Caki2 (cell line): Measurements from ENCODE around the gene ENSA. TPM values are rescaled to one million over a fixed set of nuclear protein-coding genes. Genes with fewer than 3 reads are reported as not detected.
"Not testable (repeated sequence)": the region's sequence is repeated elsewhere in the genome, so short reads cannot be mapped to it uniquely, and the experiment has no call there.

Source experiments
- DNase-seq: peaks from one replicate; pipeline ENCODE4 v3.0.0-alpha.2; 2015; ENCODE audit warnings: low read depth
- in situ Hi-C: cut with HindIII; loops from 2 replicates; pipeline ENCODE4 v1.10.0; 2016; ENCODE audit warnings: low sequenced_read_pairs, low pct_unique_long_range_greater_than_20kb, mixed read lengths
- total RNA-seq: library from RNA; depleted of rRNA; stranded (reverse); fragments of >200 nt; shearing (Covaris generic); gene quantifications from 2 replicates; pipeline ENCODE4 v1.2.3, GENCODE V29; 2014; ENCODE audit warnings: low replicate concordance

ENSA gene
- total RNA-seq, 1 experiment from 2014 or later: 111 TPM

DNA sequence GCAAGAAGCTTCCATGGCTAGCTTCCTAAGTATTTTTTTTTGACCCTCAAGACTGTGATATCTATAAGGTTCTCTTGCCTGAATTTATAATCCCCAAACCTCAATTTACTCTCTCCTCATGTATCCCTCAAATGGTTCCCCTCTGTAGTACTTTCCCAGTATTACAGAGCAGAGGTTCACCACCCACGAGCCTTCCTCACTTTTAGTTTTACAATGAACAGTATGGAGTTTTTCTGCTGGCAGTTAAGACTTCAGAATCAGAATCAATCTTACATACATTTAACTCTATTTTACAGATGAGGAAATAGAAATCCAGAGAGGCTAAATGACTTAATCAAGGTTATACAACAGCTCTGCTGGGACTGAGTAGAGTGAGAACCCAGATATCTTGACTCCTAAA, 4.9 kb downstream of the ENSA start:
- in situ Hi-C loops, DNase-seq: not testable (repeated sequence)

DNA sequence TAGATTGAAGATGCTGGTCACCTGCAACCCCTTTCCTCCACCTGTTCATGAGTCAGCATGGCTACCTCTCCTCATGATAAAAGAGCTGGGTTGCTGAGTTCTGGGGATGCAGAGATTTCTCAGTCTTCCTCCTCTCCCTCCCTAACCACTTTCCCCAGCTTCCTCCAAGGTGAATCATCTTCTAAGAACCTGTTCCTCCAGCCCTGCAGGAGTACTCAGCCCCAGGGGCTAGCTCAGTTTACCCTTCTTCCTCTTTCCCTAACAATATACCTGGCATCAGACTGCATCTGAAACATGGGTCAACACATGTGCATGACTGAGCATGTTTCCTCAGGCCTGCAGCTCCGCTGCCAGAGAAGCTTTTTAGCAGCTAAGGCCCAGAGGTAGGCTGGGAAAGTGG, 5.3 kb downstream of the ENSA start:
- in situ Hi-C loops, DNase-seq: not testable (repeated sequence)

DNA sequence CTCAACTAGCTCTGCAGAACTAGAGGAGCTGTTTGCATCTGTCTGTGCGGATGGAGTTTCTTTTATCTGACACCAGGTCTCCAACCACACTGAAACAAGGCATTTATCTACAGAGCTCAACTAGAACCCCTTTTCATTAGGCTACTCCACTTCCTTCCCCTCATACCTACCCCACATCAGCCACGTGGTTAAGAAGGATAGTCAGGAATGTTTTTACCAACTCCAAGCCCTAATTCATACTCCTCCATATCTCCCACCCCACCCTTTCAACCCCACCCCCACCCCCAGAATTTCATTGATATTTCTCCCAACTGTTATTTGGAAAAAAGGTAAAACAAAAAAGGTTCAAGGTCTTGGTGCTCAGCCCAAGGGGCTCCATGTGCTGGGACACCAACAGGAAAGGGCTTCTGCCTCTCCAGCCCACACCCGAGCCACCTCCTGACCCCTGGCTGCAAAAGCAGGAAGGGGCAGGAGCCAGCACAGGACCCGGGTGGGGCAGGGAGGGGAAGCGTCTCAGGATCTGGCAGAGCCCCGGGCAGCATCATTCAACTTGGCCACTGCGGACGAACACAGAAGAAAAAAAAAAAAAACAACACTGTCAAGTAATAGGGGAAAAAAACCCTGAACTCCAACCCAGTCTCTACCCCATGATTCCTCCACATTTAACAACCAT, 7.0 kb downstream of the ENSA start:
- DNase-seq: no peak
- in situ Hi-C loops: no loop called here

DNA sequence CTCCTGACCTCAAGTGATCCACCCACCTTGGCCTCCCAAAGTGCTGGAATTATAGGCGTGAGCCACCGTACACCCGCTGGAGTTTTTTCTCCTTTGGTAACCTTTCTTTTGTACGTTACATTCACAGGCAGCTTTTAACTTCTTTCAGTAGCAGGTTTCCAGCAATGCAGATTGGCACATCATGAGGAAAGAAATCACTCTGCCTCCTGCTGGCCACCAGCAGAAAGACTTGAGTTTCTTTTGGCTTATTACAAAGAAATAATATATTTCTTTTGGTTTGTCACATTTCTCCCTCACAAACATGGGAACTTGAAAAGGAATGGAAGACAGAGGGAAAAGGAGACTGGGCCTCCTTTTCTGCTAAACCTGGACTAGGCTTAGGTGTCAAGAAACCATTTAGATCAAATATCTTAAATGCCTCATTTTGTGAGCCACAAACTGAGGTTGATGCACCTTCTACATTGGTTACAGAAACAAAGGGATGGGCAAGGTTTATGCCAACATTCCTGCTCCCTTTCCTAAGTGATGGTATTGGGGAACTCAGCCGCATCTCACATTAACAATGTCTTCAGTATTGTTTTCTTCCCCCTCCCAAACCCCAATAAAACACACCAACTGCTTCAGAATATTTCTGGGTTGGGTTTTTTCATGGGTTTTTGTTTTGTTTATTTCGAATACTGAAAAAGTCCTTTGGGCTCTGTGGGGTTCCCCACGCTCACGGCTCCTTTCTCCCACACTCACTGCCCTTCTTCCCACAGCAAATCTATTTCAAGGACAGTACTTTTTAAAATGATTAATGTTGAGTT, 7.7 kb downstream of the ENSA start:
- in situ Hi-C loops: no loop called here
- DNase-seq: peak; percentile 30

DNA sequence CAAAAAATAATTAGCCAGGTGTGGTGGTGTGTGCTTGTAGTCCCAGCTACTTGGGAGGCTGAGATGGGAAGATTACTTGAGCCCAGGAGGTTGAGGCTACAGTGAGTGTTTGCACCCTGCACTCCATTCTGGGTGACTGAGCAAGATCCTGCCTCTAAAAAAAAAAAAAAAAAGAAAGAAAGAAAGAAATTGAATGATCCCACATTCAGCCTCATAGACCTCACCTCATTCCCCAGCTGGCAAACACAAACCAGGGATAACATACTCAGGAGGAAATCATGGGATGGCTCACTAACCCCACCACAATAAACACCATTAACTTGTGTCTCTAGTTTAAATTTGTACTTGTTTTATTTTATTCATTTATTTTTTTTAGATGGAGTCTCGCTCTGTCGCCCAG, 8.5 kb downstream of the ENSA start:
- peak; percentile 37 for DNase-seq
- in situ Hi-C loops: no loop called here

DNA sequence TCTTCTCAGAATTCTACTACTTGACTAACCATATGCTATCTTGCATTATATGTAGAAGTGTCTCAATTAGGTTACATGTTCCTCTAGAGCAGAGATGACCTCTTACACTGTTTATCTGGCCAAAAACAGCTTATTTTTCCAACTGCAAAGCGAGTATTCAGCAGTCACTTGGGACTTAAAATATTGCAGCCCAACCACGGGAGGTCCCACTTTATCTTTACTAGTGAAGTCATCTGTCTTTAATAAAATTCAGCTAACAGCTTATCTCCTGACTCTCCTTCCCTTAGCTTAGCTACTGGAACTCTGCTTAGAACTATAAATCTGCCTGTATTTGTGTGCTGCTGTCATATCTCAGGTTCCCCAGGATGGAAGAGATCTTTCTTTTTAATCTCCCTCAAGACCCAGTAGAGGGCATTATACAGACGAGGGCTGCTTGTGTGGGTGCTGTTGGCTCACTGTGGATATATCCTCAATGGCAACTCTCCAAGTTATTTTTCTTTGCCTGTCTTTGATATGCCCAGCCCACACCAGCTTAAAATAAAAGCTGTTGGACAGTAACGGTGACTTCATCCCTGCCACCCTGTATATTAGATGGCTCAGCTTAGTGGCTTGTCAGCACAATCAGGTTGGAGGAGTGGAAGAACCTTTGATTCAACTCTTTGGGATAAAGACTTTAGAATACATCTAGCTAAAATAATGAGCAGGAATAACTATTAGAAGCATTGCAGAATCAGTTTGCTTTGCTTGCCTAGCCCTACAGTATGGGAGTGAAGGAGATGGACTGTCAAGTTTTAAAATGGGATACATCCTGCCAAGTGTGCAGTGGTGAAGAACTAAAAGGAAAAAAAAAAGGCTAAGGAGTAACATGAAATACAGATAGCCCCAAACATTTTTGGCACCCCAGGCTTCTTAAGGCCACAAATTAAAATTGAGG, 9.6 kb downstream of the ENSA start:
- peak; percentile 85 for DNase-seq
- in situ Hi-C loops: no loop called here

DNA sequence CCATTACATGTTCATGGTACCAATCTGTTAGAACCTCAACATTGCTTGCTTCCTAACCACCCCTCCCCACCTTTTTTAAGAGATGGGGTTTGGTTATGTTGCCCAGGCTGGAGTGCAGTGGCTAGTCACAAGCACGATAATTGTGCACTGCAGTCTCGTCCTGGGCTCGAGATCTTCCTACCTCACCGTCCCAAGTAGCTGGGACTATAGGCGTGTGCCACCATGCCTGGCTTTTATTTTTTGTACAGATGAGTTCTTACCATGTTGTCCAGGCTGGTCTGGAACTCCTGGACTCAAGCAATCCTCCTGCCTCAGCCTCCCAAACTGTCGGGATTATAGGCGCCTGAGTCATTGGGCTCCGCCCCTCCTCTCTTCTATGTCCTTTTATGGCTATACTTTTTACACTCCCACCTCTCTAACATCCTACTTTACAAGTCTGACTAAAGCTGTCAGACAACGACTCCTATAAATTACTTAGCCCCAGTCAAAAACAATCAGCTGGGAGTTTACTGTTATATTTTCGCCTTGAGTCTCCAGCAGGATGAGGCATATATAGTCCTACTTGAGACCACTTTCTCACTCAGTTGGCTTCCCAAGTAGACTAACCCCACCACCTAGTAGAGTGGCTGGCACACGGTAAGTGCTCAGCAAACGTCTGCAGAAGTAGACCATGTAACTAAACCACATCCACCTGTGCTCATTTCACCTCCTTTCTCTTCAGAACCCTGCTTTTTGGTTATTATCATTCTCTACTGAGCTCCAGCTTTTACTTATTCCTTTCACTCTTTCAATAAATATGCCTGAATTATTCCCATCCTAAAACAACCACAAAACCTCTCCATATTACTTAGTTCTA, 13.8 kb downstream of the ENSA start:
- DNase-seq: peak; percentile 49
- in situ Hi-C loops: no loop called here

DNA sequence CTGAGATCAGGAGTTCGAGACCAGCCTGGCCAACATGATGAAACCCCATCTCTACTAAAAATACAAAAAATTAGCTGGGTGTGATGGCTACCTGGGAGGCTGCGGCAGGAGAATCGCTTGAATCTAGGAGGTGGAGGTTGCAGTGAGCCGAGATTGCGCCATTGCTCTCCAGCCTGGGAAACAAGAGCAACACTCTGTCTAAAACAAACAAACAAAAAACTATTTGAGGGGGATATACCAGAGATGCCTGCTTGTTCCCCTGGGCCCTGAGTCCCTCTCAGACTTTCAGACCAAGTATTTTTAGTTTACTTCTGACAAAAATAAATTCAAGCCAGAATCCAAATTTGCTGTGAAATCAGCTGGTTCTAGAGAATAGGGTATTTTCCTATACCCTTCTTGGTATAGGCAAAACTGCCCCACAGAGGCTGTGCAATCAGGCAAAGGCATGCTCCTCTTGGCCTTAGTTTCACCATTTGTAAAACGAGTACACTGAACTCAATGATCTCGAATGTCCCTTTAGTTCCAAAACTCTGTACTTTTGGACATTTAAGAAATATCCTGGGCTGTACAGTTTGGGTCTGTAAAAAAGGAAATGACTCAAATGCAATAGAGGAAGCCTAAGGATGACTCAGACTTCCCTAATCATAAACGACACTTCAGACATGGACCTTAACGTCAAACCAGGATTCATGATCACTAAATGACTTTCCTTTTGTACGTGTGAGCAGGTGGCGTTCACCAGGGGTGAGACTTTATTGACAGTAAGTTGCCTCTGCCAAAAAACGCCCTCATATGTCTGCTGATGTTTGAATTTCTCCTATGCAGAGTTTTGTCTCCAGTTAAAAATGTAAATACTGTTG, 16.1 kb downstream of the ENSA start:
- peak; percentile 56 for DNase-seq
- in situ Hi-C loops: no loop called here

DNA sequence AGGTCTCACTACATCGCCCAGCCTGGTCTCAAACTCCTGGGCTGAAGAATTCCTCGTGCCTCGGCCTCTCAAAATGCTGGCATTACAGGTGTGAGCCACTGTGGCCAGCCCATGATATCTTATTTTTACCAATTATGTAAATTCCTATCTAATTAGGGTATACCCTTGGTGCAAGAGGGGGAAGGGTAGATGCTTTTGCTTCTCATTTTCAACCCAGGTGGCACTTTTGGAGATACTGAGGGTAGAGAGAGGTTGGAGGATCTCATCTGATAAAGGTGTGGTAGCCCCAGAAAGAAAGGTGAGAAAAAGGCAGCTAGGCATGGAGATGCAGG, 17.4 kb downstream of the ENSA start:
- in situ Hi-C loops: no loop called here
- DNase-seq: no peak

DNA sequence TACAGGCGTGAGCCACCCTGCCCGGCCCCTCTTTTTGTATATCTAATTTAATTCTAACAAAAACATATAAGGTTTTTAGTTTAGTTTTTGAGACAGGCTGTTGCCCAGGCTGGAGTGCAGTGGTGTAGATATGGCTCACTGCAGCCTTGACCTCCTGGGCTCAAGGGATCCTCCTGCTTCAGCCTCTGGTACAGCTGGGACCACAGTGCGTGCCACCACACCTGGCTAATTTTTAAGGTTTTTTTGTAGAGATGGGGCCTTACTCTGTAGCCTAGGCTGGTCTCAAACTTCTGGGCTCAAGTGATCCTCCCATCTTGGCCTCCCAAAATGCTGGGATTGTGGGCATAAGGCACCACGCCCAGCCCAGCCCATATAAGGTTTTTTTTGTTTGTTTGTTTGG, 18.8 kb downstream of the ENSA start:
- no peak for DNase-seq
- in situ Hi-C loops: no loop called here

DNA sequence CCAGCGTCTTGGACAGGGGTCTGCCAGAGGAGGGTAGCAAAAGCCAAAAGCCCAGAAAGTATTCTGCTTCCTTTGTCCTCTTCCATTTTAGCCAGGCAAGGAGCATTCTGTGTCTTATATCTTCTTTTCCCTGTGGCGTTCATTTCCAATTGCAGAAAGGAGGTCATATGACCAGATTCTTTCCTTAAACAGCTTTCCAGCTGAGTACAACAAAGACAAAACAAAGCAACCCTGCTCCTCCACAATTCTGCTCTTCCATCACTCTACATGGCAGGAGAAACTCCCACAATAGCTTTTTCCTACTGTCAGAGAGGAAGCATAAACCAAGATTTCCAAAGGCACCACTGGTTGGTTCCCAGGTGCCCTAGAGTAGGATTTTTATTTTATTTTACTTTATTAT, 19.7 kb downstream of the ENSA start:
- no peak for DNase-seq
- in situ Hi-C loops: no loop called here

DNA sequence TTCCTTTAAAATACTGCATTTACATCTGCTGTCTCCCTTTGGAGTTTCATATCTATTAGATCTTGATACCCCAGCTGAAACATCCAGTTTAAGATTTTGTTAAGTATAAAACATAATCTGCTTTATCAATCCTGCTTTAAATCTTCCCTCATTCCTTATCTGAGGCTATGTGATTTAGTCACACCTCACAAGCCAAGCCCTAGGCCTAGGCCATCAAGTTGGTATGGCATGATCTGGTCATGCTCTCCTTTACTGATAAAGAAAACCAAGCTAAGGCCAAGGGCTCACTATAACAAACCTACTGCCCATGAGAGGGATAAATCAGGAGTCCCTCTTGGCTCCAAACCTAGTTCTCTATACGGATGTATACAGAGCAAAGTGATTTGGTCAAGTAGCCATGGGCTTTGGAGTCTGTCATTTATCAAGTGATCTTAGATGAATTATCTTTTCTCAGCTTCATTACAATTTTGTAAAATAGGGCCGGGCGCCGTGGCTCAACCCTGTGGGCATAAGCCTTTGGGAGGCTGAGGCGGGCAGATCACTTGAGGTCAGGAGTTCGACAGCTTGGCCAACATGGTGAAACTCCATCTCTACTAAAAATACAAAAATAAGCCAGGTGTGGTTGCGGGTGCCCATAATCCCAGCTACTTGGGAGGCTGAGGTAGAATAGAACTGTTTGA, 22.8 kb downstream of the ENSA start:
- in situ Hi-C loops: no loop called here
- no peak for DNase-seq

DNA sequence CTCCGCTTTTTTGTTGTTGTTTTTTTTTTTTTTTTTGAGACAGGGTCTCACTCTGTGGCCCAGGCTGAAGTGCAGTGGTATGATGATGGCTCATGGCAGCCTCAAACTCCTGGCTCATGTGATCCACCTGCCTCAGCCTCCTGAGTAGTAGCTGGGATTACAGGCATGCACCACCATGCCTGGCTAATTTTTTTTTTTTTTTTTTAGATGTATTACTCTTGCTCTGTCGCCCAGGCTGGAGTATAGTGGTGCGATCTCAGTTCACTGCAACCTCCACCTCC, 24.0 kb downstream of the ENSA start:
- in situ Hi-C loops, DNase-seq: not testable (repeated sequence)

DNA sequence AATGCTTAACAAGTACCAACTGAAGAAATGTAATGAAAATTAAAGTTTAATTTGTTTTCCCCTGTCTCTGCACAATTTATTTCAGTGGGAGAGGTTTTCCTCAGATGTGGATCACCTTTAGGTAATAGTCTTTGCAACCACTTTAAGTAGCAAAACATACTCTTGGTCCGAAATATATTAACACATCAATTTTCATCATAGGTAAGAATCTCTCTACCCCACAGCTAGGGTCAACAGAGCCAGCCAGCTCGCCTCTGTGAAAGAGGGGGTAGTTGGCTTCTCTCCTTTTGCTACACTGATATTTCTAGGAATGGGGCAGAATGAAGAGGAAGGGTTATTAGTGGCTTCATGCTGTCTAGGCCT, 25.2 kb downstream of the ENSA start:
- no peak for DNase-seq
- in situ Hi-C loops: no loop called here

DNA sequence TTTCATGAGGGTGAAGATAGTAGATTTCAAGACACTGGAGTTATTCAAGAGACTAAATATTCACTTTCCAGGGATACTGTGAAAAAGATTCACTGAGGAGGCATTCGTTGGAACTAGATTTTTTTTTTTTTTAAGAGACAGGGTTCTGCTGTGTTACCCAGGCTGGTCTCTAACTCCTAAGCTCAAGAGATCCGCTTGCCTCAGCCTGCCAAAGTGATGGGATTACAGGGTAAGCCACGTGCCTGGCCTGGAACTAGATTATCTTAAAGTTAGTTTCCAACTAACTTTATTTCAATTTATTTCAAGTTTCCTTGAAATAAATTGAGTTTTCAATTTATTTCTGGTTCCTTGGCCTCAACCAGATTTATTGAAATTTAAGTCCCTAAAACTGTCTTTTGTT, 25.7 kb downstream of the ENSA start:
- in situ Hi-C loops: no loop called here
- DNase-seq: no peak

DNA sequence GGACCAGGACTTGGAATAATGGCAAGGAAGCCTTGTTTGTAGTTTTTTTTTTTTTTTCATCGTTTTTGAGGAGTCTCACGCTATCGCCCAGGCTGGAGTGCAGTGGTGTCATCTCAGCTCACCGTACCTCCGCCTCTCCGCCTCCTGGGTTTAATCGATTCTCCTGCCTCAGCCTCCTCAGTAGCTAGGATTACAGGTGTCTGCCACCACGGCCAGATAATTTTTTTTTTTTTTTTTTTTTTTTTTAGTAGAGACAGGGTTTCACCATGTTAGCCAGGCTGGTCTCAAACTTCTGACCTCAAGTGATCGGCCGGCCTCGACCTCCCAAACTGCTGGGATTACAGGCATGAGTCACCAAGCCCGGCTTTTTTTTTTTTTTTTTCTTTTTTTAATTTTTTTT, 27.0 kb downstream of the ENSA start:
- not testable (repeated sequence) for DNase-seq

DNA sequence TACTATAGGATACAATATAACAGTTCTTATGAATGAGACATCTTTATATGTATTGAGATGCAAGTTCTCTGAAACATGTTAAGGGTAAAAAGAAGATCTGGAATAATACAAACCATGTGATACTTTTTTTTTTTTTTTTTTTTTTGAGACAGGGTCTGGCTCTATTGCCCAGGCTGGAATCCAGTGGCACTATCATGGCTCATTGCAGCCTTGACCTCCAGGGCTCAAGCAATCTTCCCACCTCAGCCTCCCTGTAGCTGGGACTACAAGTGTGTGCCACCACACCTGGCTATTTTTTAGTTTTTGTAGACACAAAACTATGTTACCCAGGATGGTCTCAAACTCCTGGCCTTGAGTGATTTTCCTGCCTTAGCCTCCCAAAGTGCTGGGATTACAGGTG, 27.9 kb downstream of the ENSA start:
- no peak for DNase-seq
- in situ Hi-C loops: no loop called here

More for the DNA sequence above, 27.0 kb downstream of the ENSA start:
- in situ Hi-C loops: not testable (repeated sequence)
